CD4-positive, alpha-beta T cell treated with Interleukin-2 at 100 ng/mL for 4 hours (primary cell): Measurements from ENCODE around the gene SAA1.
"Not testable (repeated sequence)": the region's sequence is repeated elsewhere in the genome, so short reads cannot be mapped to it uniquely, and the experiment has no call there.

Experiments used
- DNase-seq: peaks from one replicate; pipeline ENCODE4 v3.0.0-alpha.2; 2020; ENCODE audit warnings: low spot score

The SAA1 gene

GRCh38 chr11:18259259-18259658 is 6.8 kb upstream of the SAA1 start:
- DNase-seq = no peak

- no peak for DNase-seq
These were observed 4.3 kb upstream of the SAA1 start for GRCh38 chr11:18261721-18262120.

DNA sequence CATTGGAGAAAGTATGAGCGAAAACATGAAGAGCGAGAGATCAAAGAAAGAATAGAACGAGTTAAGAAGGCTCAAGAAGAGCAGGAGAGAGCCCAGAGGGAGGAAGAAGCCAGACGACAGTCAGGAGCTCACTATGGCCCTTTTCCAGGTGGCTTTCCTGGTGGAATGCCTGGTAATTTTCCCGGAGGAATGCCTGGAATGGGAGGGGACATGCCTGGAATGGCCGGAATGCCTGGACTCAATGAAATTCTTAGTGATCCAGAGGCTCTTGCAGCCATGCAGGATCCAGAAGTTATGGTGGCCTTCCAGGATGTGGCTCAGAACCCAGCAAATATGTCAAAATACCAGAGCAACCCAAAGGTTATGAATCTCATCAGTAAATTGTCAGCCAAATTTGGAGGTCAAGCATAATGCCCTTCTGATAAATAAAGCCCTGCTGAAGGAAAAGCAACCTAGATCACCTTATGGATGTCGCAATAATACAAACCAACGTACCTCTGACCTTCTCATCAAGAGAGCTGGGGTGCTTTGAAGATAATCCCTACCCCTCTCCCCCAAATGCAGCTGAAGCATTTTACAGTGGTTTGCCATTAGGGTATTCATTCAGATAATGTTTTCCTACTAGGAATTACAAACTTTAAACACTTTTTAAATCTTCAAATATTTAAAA is 3.2 kb upstream of the SAA1 start:
- not testable (repeated sequence) for DNase-seq

- DNase-seq = no peak
These were observed 2.0 kb upstream of the SAA1 start for GRCh38 chr11:18264035-18264434.

GRCh38 chr11:18264677-18265555 is 1.1 kb upstream of the SAA1 start:
- no peak for DNase-seq

DNA sequence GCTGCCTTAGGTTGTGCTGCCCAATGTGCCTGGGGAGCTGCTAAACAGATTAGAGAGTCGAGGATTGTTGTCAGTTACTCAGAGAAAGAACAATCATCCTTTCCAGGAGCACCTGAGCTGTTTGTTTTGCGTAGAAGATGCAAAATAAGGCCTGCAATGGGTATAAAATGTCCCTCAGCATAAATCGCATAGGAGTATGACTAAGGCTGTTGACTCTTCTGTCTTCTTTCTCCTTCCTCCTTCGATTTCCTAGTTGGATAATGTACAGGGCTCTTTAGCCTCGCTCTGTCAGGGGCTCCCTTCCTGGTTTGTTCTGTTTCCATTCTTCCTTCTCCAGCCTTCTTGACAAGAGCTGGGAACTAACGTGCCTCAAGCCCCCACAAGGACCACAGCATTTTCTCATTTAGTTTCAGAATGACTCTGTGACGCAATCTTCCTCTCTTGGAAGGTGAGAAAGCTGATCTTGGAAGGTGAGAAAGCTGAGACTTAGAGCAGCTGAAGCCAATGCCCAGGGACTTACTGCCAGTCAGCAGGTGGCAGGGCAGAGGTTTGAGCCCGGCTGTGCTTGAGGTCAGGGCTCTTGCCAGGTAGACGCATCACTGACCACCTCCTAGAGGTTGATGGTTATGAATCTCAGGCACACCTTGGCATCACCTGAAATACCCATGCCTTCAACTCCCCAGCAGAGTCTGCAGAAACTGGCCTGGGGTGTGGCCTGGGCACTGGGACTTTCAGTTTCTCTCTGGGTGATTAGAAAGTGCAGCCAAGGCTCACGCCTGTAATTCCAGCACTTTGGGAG is 1.5 kb downstream of the SAA1 start:
- not testable (repeated sequence) for DNase-seq

DNA sequence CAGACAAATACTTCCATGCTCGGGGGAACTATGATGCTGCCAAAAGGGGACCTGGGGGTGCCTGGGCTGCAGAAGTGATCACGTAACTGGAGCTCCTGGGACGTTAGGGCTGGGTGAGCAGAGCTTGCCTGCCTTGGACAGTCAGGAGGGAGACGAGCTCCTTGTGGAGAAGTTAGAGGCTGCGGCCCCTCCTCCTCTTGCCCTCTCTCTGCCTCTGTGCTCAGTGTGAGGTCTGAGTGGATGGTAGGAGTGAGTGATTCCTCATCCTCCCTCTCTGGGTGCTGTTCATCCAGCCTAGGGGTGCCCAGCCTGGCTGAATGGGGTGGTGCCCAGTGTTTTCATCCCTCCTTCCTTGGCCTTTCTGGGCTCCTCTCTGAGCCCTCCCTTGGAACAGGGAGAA is 3.2 kb downstream of the SAA1 start:
- not testable (repeated sequence) for DNase-seq

DNA sequence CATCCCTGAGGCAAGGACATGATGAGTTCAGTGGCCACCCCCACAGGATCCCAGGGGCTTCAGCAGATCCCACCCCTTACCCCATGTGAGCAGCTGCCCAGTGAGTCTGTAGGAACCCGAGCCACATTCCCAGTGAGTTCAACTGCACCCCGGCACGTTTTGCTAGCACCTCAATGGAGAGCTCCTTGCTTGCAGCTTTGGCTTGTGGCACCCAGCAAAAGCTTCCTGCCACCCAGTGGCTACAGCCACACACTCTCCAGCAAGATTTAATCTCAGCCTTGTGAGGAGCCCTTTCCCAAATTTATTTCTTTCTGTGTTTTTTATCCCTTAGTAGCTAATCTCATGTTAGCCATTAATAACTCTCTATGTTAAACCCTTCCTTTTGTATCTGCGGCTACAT is 4.0 kb downstream of the SAA1 start:
- DNase-seq = no peak

- DNase-seq = no peak
These were observed 5.1 kb downstream of the SAA1 start for GRCh38 chr11:18271206-18271605.

- DNase-seq = no peak
These were observed 11.7 kb downstream of the SAA1 start for GRCh38 chr11:18277565-18278271.

GRCh38 chr11:18280438-18281045 is 14.5 kb downstream of the SAA1 start:
- peak; percentile 10 for DNase-seq

DNA sequence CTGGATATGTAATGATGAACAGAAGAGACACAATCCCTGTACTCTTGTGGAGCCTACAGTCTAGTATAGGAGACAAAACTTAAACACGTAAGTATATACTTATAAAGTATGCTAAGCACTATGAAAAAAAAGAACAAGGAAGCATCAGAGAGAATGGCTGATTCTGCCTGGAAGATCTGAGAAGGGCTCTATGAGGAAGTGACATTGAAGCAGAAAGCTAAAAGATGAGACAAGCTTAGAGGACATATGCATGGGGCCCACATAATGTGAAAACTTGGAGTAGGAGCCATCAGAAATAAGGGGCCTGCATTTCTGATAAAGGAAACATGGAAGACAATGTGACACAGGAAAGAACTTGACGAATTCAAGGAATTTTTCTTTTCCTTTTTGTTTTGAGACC is 16.6 kb downstream of the SAA1 start:
- no peak for DNase-seq

- DNase-seq = no peak
These were observed 19.8 kb downstream of the SAA1 start for GRCh38 chr11:18285841-18286240.

- no peak for DNase-seq
These were observed 22.8 kb downstream of the SAA1 start for GRCh38 chr11:18288911-18289310.

GRCh38 chr11:18294862-18295261 is 28.8 kb downstream of the SAA1 start:
- no peak for DNase-seq

GRCh38 chr11:18295316-18295715 is 29.3 kb downstream of the SAA1 start:
- DNase-seq = no peak

GRCh38 chr11:18299721-18300120 is 33.7 kb downstream of the SAA1 start:
- DNase-seq = no peak

- DNase-seq = no peak
These were observed 38.7 kb downstream of the SAA1 start for GRCh38 chr11:18304745-18305144.

DNA sequence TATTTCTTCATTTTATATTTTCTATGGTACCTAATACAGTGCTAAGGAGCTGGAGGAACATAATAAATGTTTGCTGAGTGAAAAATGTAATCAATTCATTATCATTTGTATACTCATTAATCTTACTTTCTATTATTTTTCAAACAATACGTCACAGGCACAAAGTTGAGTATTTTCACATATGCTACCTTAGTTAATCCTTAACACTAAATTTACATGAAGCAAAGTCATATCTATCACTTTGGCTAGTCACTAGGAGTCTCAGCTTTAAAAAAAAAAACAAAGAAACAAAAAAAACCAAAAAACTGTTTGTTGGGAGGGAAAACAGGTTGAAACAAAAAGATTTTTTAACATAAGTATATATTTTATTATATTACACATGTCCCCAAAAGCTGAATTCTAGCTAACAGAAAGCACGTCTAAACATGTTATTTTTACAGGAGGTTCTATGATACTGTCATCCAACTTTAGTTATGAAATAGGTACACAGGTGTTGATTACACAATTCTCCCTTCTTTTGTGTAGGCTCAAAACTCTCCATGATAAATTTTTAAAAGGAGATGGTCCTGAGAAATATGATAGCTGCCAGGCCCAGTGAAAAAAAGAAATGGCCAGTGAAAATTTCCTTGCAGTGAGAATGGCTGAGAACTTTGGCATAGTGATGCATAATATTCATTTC is 41.5 kb downstream of the SAA1 start:
- no peak for DNase-seq

DNA sequence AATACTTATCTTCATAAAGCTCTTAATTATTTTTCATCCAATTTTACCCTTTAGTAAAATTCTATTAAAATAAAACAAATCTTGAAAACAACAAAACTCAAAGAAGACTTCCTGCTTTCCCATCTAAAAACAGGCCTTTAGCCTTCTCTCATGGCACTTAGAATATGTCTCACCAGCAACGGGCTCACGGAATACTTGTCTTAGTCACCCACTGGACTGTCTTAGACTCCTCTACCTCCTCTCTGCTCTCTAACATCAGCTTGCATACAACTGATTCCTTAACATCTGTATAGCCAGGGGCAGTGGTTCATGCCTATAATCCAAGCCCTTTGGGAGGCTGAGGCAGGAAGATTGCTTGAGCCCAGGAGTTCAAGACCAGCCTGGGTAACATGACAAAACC is 42.2 kb downstream of the SAA1 start:
- DNase-seq = no peak

DNA sequence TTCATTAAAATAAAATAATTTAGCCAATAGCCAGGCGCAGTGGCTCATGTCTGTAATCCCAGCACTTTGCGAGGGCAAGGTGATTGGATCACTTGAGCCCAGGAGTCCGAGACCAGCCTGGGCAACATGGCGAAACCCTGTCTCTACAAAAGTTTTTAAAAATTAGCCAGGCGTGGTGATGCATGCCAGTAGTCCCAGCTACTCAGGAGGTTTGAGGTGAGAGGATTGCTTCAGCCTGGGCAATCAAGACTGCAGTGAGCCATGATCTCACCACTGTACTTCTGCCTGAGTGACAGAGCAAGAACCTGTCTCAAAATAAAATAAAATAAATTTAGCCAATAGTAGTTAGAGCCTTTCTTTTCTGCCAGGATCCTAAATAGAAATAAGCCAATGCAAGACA is 43.6 kb downstream of the SAA1 start:
- DNase-seq = no peak
